Dendritic cell treated with granulocyte-macrophage colony-stimulating factor and Interleukin-4, amounts not matched to agents 40 ng/mL and 50 ng/mL, for 4 days (primary cell): Measurements from ENCODE around the gene ELOB.
A peak's percentile ranks its signal among the peaks of the same experiment; 100 is the strongest.

Experiments used
- H3K27ac Mint-ChIP-seq: one replicate; pipeline ENCODE4 v1.8.0; 2022; ENCODE audit warnings: mild to moderate bottlenecking, mixed read lengths
- H3K27me3 Mint-ChIP-seq: one replicate; pipeline ENCODE4 v1.8.0; 2022; ENCODE audit warnings: mild to moderate bottlenecking, mixed read lengths
- H3K36me3 Mint-ChIP-seq: one replicate; pipeline ENCODE4 v1.8.0; 2022; ENCODE audit warnings: low read depth, mixed read lengths
- H3K4me1 Mint-ChIP-seq: one replicate; pipeline ENCODE4 v1.8.0; 2022; ENCODE audit warnings: low read depth, mixed read lengths
- H3K4me3 Mint-ChIP-seq: one replicate; pipeline ENCODE4 v1.8.0; 2022; ENCODE audit warnings: mild to moderate bottlenecking, moderate library complexity, mixed read lengths
- H3K9me3 Mint-ChIP-seq: one replicate; pipeline ENCODE4 v1.8.0; 2022; ENCODE audit warnings: mixed read lengths
- intact Hi-C: fragments of 100-400 bp; cut with micrococcal nuclease; formaldehyde crosslinking; loops from one replicate; pipeline ENCODE4 v1.15.0; 2022

The ELOB gene

GRCh38 chr16:2762711-2763110 lies 14.4 kb downstream of the ELOB start:
- no peak overlapping the region for H3K4me3 Mint-ChIP-seq
- H3K36me3 Mint-ChIP-seq, result peaks cover 100% of the 10 kb centered on the region
- H3K27ac Mint-ChIP-seq, result no peak overlapping the region
- no peaks in the 10 kb centered on the region for H3K27me3 Mint-ChIP-seq
- H3K4me1 Mint-ChIP-seq, result peaks cover 26% of the 10 kb centered on the region
- intact Hi-C loops, result no loop called here
- no peaks in the 10 kb centered on the region for H3K9me3 Mint-ChIP-seq

GRCh38 chr16:2761886-2762583 lies 15.0 kb downstream of the ELOB start:
- Mint-ChIP-seq H3K4me3 (no peak overlapping the region), H3K27ac (no peak overlapping the region), H3K4me1 (peaks cover 26% of the 10 kb centered on the region), H3K9me3 (no peaks in the 10 kb centered on the region), H3K27me3 (no peaks in the 10 kb centered on the region), H3K36me3 (peaks cover 100% of the 10 kb centered on the region)
- intact Hi-C loops, result no loop called here

DNA sequence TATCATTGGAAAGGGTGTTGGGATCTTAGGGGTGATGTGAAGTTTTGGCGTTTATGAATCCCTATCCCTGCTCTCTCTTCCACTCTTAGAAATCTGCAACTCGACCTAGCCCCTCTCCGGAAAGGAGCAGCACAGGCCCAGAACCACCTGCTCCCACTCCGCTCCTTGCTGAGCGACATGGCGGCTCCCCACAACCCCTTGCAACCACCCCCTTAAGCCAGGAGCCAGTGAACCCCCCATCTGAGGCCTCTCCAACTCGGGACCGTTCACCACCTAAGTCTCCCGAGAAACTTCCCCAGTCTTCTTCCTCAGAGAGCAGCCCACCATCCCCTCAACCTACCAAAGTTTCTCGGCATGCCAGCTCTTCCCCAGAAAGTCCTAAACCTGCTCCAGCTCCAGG lies 15.6 kb downstream of the ELOB start:
- intact Hi-C loops, result no loop called here
- Mint-ChIP-seq H3K27me3 (no peaks in the 10 kb centered on the region), H3K4me1 (peaks cover 26% of the 10 kb centered on the region), H3K27ac (no peak overlapping the region), H3K4me3 (no peak overlapping the region), H3K36me3 (peaks cover 100% of the 10 kb centered on the region), H3K9me3 (no peaks in the 10 kb centered on the region)

- Mint-ChIP-seq H3K4me3 (no peak overlapping the region), H3K27ac (peak overlapping the region; percentile 75), H3K4me1 (peaks cover 52% of the 10 kb centered on the region), H3K36me3 (peaks cover 96% of the 10 kb centered on the region), H3K9me3 (no peaks in the 10 kb centered on the region), H3K27me3 (no peaks in the 10 kb centered on the region)
- intact Hi-C loops, result loop anchor here (10.0 kb wide), 1 partner anchor 157 kb away; the partner anchor contains the start of gene FLYWCH1
These were observed 19.7 kb downstream of the ELOB start for GRCh38 chr16:2757344-2757743.

GRCh38 chr16:2756288-2757015 lies 20.6 kb downstream of the ELOB start:
- peaks cover 90% of the 10 kb centered on the region for H3K36me3 Mint-ChIP-seq
- peak overlapping the region; percentile 75 for H3K27ac Mint-ChIP-seq
- H3K9me3 Mint-ChIP-seq, result no peaks in the 10 kb centered on the region
- no peaks in the 10 kb centered on the region for H3K27me3 Mint-ChIP-seq
- intact Hi-C loops, result loop anchor here (10.0 kb wide), 1 partner anchor 158 kb away; the partner anchor contains the start of gene FLYWCH1
- H3K4me3 Mint-ChIP-seq, result peak overlapping the region; percentile 35
- H3K4me1 Mint-ChIP-seq, result peaks cover 61% of the 10 kb centered on the region

- no peaks in the 10 kb centered on the region for H3K9me3 Mint-ChIP-seq
- peak overlapping the region; percentile 82 for H3K4me3 Mint-ChIP-seq
- H3K4me1 Mint-ChIP-seq, result peaks cover 66% of the 10 kb centered on the region
- H3K27me3 Mint-ChIP-seq, result no peaks in the 10 kb centered on the region
- H3K27ac Mint-ChIP-seq, result peak overlapping the region; percentile 75
- peaks cover 77% of the 10 kb centered on the region for H3K36me3 Mint-ChIP-seq
- intact Hi-C loops, result loop anchor here (10.0 kb wide), 1 partner anchor 160 kb away; the partner anchor contains the start of gene FLYWCH1
These were observed 21.9 kb downstream of the ELOB start for GRCh38 chr16:2755158-2755557.

- Mint-ChIP-seq H3K4me1 (peaks cover 61% of the 10 kb centered on the region), H3K36me3 (peaks cover 71% of the 10 kb centered on the region), H3K9me3 (no peaks in the 10 kb centered on the region), H3K27ac (peak overlapping the region; percentile 99), H3K4me3 (peak overlapping the region; percentile 82), H3K27me3 (no peaks in the 10 kb centered on the region)
- intact Hi-C loops, result loop anchor here (2.0 to 10.0 kb wide), 3 partner anchors 23 to 161 kb away; partner anchors contain the start of genes ELOB, FLYWCH1 and PRSS27
These were observed 23.4 kb downstream of the ELOB start for GRCh38 chr16:2753733-2754020.

DNA sequence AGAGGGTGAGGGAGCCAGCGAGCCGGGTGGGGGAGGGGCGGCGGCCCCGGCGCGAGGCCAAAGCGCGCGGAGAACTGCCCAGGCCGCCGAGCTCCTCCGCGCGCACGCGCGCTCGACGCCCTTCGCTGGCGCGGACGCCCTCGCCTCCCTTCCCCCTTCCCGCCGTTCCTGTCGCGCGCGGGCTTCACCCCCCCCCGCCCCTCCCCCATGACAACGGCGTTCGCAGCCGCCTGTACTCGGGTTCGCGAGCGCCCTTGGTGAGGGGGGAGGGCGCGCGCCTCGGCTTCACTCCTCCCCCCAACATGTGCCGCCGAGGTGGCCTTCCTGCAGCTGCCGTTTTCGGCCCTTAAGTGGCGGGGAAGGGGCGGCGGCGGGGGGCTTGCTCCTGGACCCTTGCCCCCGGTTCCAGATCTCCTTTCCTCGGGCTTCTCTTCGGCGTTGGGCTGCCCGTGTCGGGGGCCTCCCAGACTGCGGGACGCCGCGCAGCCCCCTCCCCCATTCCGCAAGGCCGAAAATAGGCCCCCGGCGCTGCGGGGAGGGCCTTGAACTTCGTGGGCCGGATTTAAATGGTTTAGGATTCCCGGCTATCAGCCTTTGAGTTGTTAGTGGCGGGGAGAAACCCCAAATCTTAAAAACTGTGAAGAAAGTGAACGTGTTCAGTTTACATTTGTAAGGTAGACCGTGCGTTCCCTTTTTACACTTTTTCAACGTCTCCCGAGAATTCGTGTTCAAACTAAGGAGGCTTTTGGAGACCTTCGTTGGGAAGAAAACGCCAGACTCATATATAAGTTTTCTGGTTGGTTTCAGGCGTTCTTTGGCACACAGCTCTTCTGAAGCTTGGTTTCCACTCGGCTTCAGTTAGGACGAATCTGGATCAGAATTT lies 24.0 kb downstream of the ELOB start:
- Mint-ChIP-seq H3K27me3 (no peaks in the 10 kb centered on the region), H3K9me3 (no peaks in the 10 kb centered on the region), H3K27ac (peak overlapping the region; percentile 99), H3K36me3 (peaks cover 65% of the 10 kb centered on the region), H3K4me1 (peaks cover 58% of the 10 kb centered on the region), H3K4me3 (peak overlapping the region; percentile 82)
- intact Hi-C loops, result loop anchor here (2.0 to 10.0 kb wide), 3 partner anchors 24 to 162 kb away; partner anchors contain the start of genes ELOB, FLYWCH1 and PRSS27

DNA sequence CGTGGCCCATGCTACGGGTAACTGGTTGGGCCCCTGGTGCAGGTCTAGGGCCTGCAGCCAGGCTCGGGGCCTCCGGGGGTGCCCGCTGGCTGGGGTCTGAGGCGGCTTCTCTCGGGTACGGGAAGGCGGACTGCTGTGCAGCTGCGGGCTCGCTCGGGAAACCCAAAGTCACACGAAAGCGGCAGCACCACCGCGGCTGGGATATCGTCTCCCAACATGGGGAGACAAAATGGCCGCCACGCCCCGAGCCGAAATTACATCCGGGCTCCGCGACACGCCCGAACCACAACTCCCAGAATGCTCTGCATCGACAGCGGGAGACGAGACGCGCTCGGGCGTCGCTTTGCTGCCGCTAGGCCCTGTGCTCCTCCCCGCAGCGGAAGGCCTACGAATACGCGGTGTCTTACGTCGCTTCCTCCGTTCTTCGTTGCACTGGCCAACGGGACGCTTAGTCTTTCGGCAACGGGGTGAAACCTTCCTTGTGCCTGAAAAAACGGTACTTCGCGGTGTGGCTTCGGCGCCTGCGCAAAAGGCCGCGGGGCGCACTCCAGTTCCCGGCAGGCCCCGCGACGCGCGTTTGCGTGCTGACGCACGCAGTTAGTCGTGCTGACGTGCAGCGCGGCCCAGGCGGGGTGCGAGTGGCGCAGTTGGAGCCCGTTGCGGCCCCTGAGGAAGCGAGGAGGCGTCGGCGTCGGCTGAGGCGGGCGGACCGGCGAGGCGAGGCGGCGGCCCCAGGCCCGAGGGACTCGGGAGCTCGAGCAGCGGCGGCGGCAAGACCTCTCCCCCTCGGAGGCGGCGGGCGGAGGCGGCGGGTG lies 24.8 kb downstream of the ELOB start, which contains the start of gene SRRM2:
Gene SRRM2, plus strand, starts transcription at position 604 of the 815 bp plus-strand sequence. CDS start 3,727 bp downstream, outside the sequence.
- Mint-ChIP-seq H3K27me3 (no peaks in the 10 kb centered on the region), H3K4me1 (peaks cover 50% of the 10 kb centered on the region), H3K27ac (peak within 1 kb of the TSS; percentile 99), H3K36me3 (peaks cover 56% of the 10 kb centered on the region), H3K9me3 (no peaks in the 10 kb centered on the region), H3K4me3 (peak within 1 kb of the TSS; percentile 82)
- intact Hi-C loops, result loop anchor here (2.0 to 10.0 kb wide), 3 partner anchors 25 to 163 kb away; partner anchors contain the start of genes ELOB, FLYWCH1 and PRSS27

- H3K27me3 Mint-ChIP-seq, result no peaks in the 10 kb centered on the region
- H3K4me1 Mint-ChIP-seq, result peaks cover 44% of the 10 kb centered on the region
- H3K36me3 Mint-ChIP-seq, result peaks cover 50% of the 10 kb centered on the region
- no peaks in the 10 kb centered on the region for H3K9me3 Mint-ChIP-seq
- intact Hi-C loops, result loop anchor here (2.0 to 10.0 kb wide), 3 partner anchors 25 to 163 kb away; partner anchors contain the start of genes ELOB, FLYWCH1 and PRSS27
- peak overlapping the region; percentile 99 for H3K27ac Mint-ChIP-seq
- H3K4me3 Mint-ChIP-seq, result peak overlapping the region; percentile 82
These were observed 25.5 kb downstream of the ELOB start for GRCh38 chr16:2751577-2752034.

DNA sequence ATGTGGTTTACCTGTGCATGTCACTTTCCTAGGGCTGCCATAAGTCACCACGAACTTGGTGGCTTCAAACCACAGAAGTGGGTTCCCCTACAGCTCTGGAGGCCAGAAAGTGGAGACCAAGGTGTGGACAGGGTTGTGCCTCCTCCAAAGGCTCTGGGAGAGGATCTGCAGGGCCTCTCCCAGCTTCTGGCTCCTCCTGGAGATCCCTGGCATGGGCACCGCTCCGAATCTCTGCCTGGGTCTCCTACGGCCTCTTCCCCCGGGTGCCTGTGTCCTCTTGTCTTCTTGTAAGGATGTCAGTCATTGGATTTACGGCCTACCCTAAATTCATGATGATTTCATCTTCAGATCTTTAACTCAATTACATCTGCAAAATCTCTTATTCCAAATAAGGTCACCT lies 27.1 kb downstream of the ELOB start:
- intact Hi-C loops, result loop anchor here (10.0 kb wide), 1 partner anchor 165 kb away; the partner anchor contains the start of gene FLYWCH1
- Mint-ChIP-seq H3K4me3 (no peak overlapping the region), H3K9me3 (no peaks in the 10 kb centered on the region), H3K27ac (no peak overlapping the region), H3K36me3 (peaks cover 33% of the 10 kb centered on the region), H3K4me1 (peaks cover 27% of the 10 kb centered on the region), H3K27me3 (peaks cover 3% of the 10 kb centered on the region)

DNA sequence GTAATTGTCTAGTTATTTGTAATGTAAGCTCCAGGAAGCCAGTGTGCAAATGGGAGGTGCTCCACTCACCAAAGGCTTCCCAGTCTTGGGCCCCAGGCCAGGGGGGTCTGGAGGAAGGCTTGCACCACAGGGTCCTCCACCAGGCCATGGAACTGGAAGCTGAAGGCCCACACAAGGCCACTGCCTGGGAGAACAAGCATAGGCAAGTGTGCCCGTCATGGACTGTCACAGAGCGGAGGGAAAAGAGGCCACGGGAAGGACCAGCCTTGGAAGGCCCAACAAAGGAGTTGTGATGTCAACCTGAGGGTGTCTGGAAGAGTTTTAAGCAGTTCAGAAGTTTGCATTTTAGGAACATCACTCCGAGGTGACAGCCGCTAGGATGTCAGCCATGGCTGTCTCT lies 27.6 kb downstream of the ELOB start:
- intact Hi-C loops, result no loop called here
- Mint-ChIP-seq H3K27me3 (peaks cover 5% of the 10 kb centered on the region), H3K4me1 (peaks cover 22% of the 10 kb centered on the region), H3K9me3 (no peaks in the 10 kb centered on the region), H3K36me3 (peaks cover 29% of the 10 kb centered on the region), H3K27ac (no peak overlapping the region), H3K4me3 (no peak overlapping the region)
